HFFc6 (cell line): ENCODE results near the gene KRTAP10-9. TPM values are rescaled to one million over a fixed set of nuclear protein-coding genes. Genes with fewer than 3 reads are reported as not detected.
A peak's percentile ranks its signal among the peaks of the same experiment; 100 is the strongest.

Experiments
- DNase-seq: peaks from one replicate; pipeline ENCODE4 v3.0.0-alpha.2; 2018
- H3K27ac Mint-ChIP-seq: 2 replicates; pipeline ENCODE4 v1.8.0; 2020; ENCODE audit warnings: mild to moderate bottlenecking, mixed read lengths
- H3K27me3 Mint-ChIP-seq: 2 replicates; pipeline ENCODE4 v1.8.0; 2021; ENCODE audit warnings: mild to moderate bottlenecking, moderate library complexity, mixed read lengths; ENCODE audit not compliant: insufficient read depth
- H3K36me3 Mint-ChIP-seq: 2 replicates; pipeline ENCODE4 v1.8.0; 2021; ENCODE audit warnings: low read depth, mixed read lengths
- H3K4me1 Mint-ChIP-seq: 2 replicates; pipeline ENCODE4 v1.8.0; 2020; ENCODE audit warnings: low read depth, mixed read lengths
- H3K4me3 Mint-ChIP-seq: 2 replicates; pipeline ENCODE4 v1.8.0; 2020; ENCODE audit warnings: mild to moderate bottlenecking, moderate library complexity, mixed read lengths
- H3K9me3 Mint-ChIP-seq: 2 replicates; pipeline ENCODE4 v1.8.0; 2020; ENCODE audit warnings: mild to moderate bottlenecking, mixed read lengths
- total RNA-seq, 6 experiments: library from RNA; stranded (reverse); fragmentation: NEBNext Ultra II Directional; extraction: Animal tissue kit (Norgen Biotek cat#: 25700); gene quantifications; 2 replicates in 1 of 6; 3 replicates in 5 of 6; pipeline ENCODE4 v1.2.3, GENCODE V29; 2021
- TF ChIP-seq, protein P1 (sequence below): fragments of 200-600 bp; sonication (generic); IDR thresholded peaks from 2 replicates; pipeline ENCODE4 v1.5.0; 2021; ENCODE audit warnings: antibody characterized with exemption, mild to moderate bottlenecking

The KRTAP10-9 gene
- total RNA-seq, 6 experiments from 2014 or later = not detected

DNA sequence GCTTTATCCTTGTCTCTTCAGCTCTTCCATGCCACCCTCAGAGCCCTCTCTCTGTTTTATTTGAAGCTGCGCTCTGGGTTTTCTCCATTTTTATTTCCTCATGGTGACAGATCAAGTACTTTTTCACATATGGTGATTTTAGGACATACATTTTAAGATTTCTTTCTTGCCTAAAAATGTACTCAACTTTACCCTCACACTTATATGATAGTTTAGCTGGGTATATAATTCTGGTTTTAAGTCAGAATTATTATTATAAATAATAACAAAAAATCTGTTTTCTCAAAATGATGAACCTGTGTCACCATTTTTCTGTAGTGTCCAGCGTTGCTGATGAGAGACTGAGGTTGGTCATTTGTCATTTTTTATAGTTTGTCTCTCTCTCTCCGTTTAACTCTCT is 45.7 kb upstream of the KRTAP10-9 start:
- no peak overlapping the region for H3K4me3 Mint-ChIP-seq

DNA sequence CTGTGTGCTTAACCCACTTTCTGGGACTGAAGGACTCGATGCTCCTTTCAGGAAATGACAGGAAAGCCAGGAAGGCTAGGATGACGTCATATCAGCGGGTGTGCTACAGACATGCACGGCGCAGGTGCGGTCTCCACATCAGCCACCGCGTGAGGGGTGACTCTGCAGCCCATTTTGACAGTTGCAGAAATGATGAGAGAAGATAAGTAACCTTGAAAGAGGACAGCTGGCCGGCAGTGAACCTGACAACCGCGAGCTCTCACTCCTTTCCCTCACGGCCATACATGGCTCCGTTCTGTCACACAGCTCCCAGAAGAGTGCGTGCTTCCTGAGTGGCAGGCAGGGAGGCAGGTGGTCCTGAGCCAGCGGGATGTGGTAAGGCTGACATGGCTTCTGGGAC is 44.8 kb upstream of the KRTAP10-9 start:
- Mint-ChIP-seq H3K4me1 (no peaks in the 10 kb centered on the region), H3K4me3 (no peak overlapping the region), H3K27me3 (peaks cover 5% of the 10 kb centered on the region), H3K9me3 (peaks cover 59% of the 10 kb centered on the region), H3K36me3 (no peaks in the 10 kb centered on the region; the same call in none of the 2 replicates), H3K27ac (no peak overlapping the region)
- DNase-seq = no peak
- TF ChIP-seq, protein P1, sequence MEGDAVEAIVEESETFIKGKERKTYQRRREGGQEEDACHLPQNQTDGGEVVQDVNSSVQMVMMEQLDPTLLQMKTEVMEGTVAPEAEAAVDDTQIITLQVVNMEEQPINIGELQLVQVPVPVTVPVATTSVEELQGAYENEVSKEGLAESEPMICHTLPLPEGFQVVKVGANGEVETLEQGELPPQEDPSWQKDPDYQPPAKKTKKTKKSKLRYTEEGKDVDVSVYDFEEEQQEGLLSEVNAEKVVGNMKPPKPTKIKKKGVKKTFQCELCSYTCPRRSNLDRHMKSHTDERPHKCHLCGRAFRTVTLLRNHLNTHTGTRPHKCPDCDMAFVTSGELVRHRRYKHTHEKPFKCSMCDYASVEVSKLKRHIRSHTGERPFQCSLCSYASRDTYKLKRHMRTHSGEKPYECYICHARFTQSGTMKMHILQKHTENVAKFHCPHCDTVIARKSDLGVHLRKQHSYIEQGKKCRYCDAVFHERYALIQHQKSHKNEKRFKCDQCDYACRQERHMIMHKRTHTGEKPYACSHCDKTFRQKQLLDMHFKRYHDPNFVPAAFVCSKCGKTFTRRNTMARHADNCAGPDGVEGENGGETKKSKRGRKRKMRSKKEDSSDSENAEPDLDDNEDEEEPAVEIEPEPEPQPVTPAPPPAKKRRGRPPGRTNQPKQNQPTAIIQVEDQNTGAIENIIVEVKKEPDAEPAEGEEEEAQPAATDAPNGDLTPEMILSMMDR = no peak

More for the DNA sequence above, 45.7 kb upstream of the KRTAP10-9 start:
- no peaks in the 10 kb centered on the region for H3K4me1 Mint-ChIP-seq
- H3K27me3 Mint-ChIP-seq = peaks cover 2% of the 10 kb centered on the region
- H3K27ac Mint-ChIP-seq = no peak overlapping the region
- H3K36me3 Mint-ChIP-seq = no peaks in the 10 kb centered on the region; the same call in 1 of the 2 replicates
- peaks cover 65% of the 10 kb centered on the region for H3K9me3 Mint-ChIP-seq
- no peak for DNase-seq
- TF ChIP-seq, protein P1 = no peak

DNA sequence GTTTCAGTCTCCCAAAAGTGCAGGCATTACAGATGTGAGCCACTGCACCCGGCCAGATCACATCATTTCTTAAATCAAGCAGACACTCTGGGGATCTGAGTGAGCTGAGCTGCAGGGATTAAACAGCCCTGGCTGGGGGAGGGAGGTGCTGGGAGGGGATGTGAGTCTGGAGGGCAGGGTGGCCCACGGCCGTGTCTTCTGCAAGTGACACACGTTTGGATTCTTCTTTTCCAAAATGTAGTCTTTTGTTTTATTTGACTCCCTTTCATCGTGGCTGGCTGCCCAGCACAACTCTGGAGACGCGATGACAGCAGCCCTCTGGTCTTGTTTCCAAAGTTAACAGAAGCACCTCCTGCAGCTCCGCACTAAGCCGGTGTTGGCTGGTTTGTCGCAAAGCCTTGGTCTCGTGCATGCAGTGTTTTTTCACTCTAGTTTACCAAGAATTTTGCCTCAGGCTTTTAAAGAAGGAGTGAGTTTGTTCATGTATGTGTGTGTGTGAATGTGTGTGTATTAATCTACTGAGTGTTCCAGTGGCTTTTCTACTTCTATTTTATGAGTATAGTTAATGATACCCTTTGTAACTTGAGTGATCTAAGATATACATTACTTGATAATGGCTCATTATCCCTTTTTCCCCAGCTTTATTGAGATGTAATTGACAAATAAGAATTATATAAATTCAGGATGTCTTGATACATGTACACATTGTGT is 43.6 kb upstream of the KRTAP10-9 start:
- Mint-ChIP-seq H3K9me3 (peaks cover 49% of the 10 kb centered on the region), H3K27me3 (peaks cover 5% of the 10 kb centered on the region), H3K36me3 (no peaks in the 10 kb centered on the region; the same call in none of the 2 replicates), H3K4me3 (no peak overlapping the region), H3K4me1 (no peaks in the 10 kb centered on the region), H3K27ac (no peak overlapping the region)
- TF ChIP-seq, protein P1 = no peak
- DNase-seq = peak; percentile 9

DNA sequence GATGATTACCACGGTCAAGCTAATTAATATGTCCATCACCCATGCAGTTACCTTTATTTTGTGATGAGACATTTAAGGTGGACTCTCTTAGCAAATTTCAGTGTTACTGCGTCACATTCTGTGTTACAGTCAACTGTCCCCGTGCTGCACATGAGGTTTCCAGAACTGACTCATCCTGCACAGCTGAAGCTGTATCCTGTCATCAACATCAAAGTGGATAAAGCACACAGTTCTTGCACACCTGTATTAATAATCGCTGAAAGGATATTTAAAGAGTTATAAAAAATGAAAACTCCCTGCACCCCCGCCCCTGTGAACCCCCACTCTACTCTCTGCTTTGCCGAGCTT is 43.1 kb upstream of the KRTAP10-9 start:
- Mint-ChIP-seq H3K27me3 (peaks cover 5% of the 10 kb centered on the region), H3K36me3 (no peaks in the 10 kb centered on the region; the same call in none of the 2 replicates), H3K4me3 (no peak overlapping the region), H3K9me3 (peaks cover 46% of the 10 kb centered on the region), H3K4me1 (no peaks in the 10 kb centered on the region), H3K27ac (no peak overlapping the region)
- DNase-seq = no peak
- TF ChIP-seq, protein P1 = no peak

DNA sequence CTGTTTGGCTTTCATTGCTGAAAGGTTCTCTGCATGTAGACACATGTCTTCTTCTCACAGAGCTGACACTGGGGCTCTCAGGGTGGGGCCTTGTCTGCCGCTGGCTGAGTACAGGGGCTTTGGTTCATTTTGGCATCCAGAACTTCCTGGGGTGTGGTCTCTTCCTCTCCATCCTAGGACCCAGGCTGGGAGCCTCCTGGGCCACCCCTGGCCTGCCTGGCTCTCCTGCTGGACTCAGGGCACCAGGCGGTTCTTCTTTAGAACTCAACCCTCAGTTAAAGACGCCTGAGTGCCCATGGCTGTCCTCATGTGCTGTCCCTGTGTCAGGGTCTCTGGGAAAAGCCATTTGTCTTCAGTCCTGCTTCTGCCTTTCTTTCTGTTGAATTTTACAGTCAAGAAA is 41.0 kb upstream of the KRTAP10-9 start:
- H3K27me3 Mint-ChIP-seq = peaks cover 5% of the 10 kb centered on the region
- DNase-seq = no peak
- TF ChIP-seq, protein P1 = no peak
- peaks cover 36% of the 10 kb centered on the region for H3K9me3 Mint-ChIP-seq
- H3K4me1 Mint-ChIP-seq = no peaks in the 10 kb centered on the region
- no peak overlapping the region for H3K4me3 Mint-ChIP-seq
- H3K27ac Mint-ChIP-seq = no peak overlapping the region
- no peaks in the 10 kb centered on the region; the same call in none of the 2 replicates for H3K36me3 Mint-ChIP-seq
